Neural progenitor cell (in vitro differentiated cells): ENCODE results near the gene UCHL1. TPM values are rescaled to one million over a fixed set of nuclear protein-coding genes. Genes with fewer than 3 reads are reported as not detected.

Experiments used
- DNase-seq: peaks from one replicate; pipeline ENCODE4 v3.0.0-alpha.2; 2016; ENCODE audit warnings: low spot score
- H2AFZ ChIP-seq: fragments of 200-600 bp; sonication (generic); replicated peaks from 2 replicates; pipeline ENCODE4 v1.6.1; 2016; ENCODE audit warnings: antibody characterized with exemption
- H3F3A ChIP-seq: fragments of 200-600 bp; sonication (generic); 2 replicates; pipeline ENCODE4 v1.6.1; 2016; ENCODE audit warnings: antibody characterized with exemption, low read depth
- H3K27ac ChIP-seq: fragments of 200-600 bp; sonication (generic); 2 replicates; pipeline ENCODE4 v1.5.1; 2016; ENCODE audit warnings: mild to moderate bottlenecking
- H3K27me3 ChIP-seq: fragments of 200-600 bp; sonication (generic); 2 replicates; pipeline ENCODE4 v1.6.1; 2016; ENCODE audit warnings: mild to moderate bottlenecking, moderate library complexity
- H3K36me3 ChIP-seq: fragments of 200-600 bp; sonication (generic); 2 replicates; pipeline ENCODE4 v1.5.1; 2016
- H3K4me1 ChIP-seq: fragments of 200-600 bp; sonication (generic); 2 replicates; pipeline ENCODE4 v1.6.1; 2016; ENCODE audit warnings: mixed run types
- H3K4me2 ChIP-seq: fragments of 200-600 bp; sonication (generic); 2 replicates; pipeline ENCODE4 v1.6.1; 2016
- H3K4me3 ChIP-seq: fragments of 200-600 bp; sonication (generic); 2 replicates; pipeline ENCODE4 v1.5.1; 2016
- H3K79me2 ChIP-seq: fragments of 200-600 bp; sonication (generic); 2 replicates; pipeline ENCODE4 v1.6.1; 2016; ENCODE audit warnings: low read depth
- H3K9ac ChIP-seq: fragments of 200-600 bp; sonication (generic); 2 replicates; pipeline ENCODE4 v1.6.1; 2016
- H3K9me3 ChIP-seq: fragments of 200-600 bp; sonication (generic); 2 replicates; pipeline ENCODE4 v1.5.1; 2016; ENCODE audit warnings: low read depth
- H4K20me1 ChIP-seq: fragments of 200-600 bp; sonication (generic); 2 replicates; pipeline ENCODE4 v1.6.1; 2016; ENCODE audit warnings: low read depth
- H3K27ac Mint-ChIP-seq: 3 replicates; pipeline ENCODE4 v1.8.0; 2021; ENCODE audit warnings: mixed read lengths
- H3K27me3 Mint-ChIP-seq: 2 replicates; pipeline ENCODE4 v1.8.0; 2022; ENCODE audit warnings: low read depth, mild to moderate bottlenecking, inconsistent platforms, moderate library complexity, mixed read lengths; ENCODE audit not compliant: insufficient read depth
- H3K36me3 Mint-ChIP-seq: 3 replicates; pipeline ENCODE4 v1.8.0; 2021; ENCODE audit warnings: mixed read lengths
- H3K4me1 Mint-ChIP-seq: 3 replicates; pipeline ENCODE4 v1.8.0; 2021; ENCODE audit warnings: mixed read lengths
- H3K4me3 Mint-ChIP-seq: 3 replicates; pipeline ENCODE4 v1.8.0; 2021; ENCODE audit warnings: mild to moderate bottlenecking, moderate library complexity, mixed read lengths
- H3K9me3 Mint-ChIP-seq: 3 replicates; pipeline ENCODE4 v1.8.0; 2020; ENCODE audit warnings: mixed read lengths
- EZH2 ChIP-seq: fragments of 200-600 bp; sonication (generic); IDR thresholded peaks from 2 replicates; pipeline ENCODE4 v1.6.1; 2017; ENCODE audit warnings: antibody characterized with exemption, mild to moderate bottlenecking, moderate library complexity
- EZH2phosphoT487 ChIP-seq: fragments of 200-600 bp; sonication (generic); IDR thresholded peaks from 2 replicates; pipeline ENCODE4 v1.6.1; 2017; ENCODE audit warnings: antibody characterized with exemption
- total RNA-seq: library from RNA; depleted of rRNA; stranded (reverse); fragments of >200 nt; gene quantifications from 2 replicates; pipeline ENCODE4 v1.2.3, GENCODE V29; 2015; ENCODE audit warnings: low replicate concordance
- TF ChIP-seq, protein P1 (sequence below): fragments of 200-600 bp; sonication (generic); IDR thresholded peaks from 2 replicates; pipeline ENCODE4 v1.5.1; 2017; ENCODE audit warnings: antibody characterized with exemption, mild to moderate bottlenecking

Gene UCHL1
- total RNA-seq, 1 donor from 2014 or later: 535 TPM

DNA sequence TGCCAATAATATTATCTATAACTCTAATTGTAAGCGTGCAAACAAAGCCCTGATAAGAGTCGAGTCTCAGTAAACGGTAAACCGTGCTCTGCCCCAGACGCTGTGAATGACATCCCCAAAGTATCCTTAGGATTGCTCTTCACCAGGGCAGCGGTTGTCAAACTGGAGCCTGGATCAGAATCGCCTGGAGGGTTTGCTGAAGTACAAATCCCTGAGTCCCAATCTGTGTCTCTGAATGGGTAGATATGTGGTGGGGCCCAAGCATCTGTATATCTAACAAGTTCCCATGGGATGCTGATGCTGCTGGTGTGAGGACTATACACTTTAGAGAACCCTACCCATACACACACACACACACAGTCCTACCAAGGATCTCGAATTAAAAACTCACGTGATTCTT, 41.6 kb upstream of the UCHL1 start:
- Histone ChIP-seq H3K27me3 (peaks cover 15% of the 10 kb centered on the region), H3K9me3 (no peaks in the 10 kb centered on the region), H3K4me3 (no peak overlapping the region), H2AFZ (no peak overlapping the region), H3K4me2 (no peak overlapping the region), H3F3A (peaks cover 28% of the 10 kb centered on the region), H3K79me2 (peaks cover 35% of the 10 kb centered on the region), H3K9ac (no peak overlapping the region), H3K27ac (no peak overlapping the region), H4K20me1 (peaks cover 12% of the 10 kb centered on the region), H3K4me1 (peaks cover 10% of the 10 kb centered on the region), H3K36me3 (no peaks in the 10 kb centered on the region)
- no peaks in the 10 kb centered on the region for H3K9me3 Mint-ChIP-seq
- no peaks in the 10 kb centered on the region for H3K36me3 Mint-ChIP-seq
- H3K4me3 Mint-ChIP-seq: peak overlapping the region; percentile 91
- H3K27me3 Mint-ChIP-seq: peaks cover 9% of the 10 kb centered on the region
- peaks cover 29% of the 10 kb centered on the region for H3K4me1 Mint-ChIP-seq
- DNase-seq: no peak
- H3K27ac Mint-ChIP-seq: no peak overlapping the region
- TF ChIP-seq, protein P1, sequence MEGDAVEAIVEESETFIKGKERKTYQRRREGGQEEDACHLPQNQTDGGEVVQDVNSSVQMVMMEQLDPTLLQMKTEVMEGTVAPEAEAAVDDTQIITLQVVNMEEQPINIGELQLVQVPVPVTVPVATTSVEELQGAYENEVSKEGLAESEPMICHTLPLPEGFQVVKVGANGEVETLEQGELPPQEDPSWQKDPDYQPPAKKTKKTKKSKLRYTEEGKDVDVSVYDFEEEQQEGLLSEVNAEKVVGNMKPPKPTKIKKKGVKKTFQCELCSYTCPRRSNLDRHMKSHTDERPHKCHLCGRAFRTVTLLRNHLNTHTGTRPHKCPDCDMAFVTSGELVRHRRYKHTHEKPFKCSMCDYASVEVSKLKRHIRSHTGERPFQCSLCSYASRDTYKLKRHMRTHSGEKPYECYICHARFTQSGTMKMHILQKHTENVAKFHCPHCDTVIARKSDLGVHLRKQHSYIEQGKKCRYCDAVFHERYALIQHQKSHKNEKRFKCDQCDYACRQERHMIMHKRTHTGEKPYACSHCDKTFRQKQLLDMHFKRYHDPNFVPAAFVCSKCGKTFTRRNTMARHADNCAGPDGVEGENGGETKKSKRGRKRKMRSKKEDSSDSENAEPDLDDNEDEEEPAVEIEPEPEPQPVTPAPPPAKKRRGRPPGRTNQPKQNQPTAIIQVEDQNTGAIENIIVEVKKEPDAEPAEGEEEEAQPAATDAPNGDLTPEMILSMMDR: no peak
- TF ChIP-seq EZH2 (no peak), EZH2phosphoT487 (no peak)

DNA sequence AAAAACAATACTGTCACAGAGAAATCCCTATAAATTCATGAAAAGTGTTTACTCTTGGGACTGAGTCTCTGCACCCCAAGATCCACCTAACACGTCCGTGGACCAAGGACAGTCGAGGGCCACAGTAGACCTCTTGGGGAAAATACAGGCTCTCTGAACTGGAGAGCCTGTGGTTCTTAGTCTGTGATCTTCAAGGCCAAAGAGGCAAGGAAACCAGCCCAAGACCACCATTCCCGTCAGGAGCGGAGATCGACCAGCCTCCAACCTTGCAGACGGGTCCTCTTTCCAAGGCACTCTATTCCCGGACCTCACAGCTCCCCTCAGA, 40.8 kb upstream of the UCHL1 start:
- no peak for DNase-seq
- Histone ChIP-seq H3F3A (peaks cover 28% of the 10 kb centered on the region), H3K27ac (no peak overlapping the region), H3K27me3 (peaks cover 15% of the 10 kb centered on the region), H3K9me3 (no peaks in the 10 kb centered on the region), H4K20me1 (peaks cover 12% of the 10 kb centered on the region), H3K4me3 (peak overlapping the region; percentile 64), H3K36me3 (no peaks in the 10 kb centered on the region), H2AFZ (peak overlapping the region; percentile 90), H3K4me2 (peak overlapping the region; percentile 78), H3K4me1 (peaks cover 10% of the 10 kb centered on the region), H3K9ac (no peak overlapping the region), H3K79me2 (peaks cover 28% of the 10 kb centered on the region)
- peak overlapping the region; percentile 91 for H3K4me3 Mint-ChIP-seq
- TF ChIP-seq EZH2phosphoT487 (no peak), EZH2 (no peak)
- TF ChIP-seq, protein P1: no peak
- peak overlapping the region; percentile 93 for H3K27ac Mint-ChIP-seq
- H3K27me3 Mint-ChIP-seq: peaks cover 9% of the 10 kb centered on the region
- no peaks in the 10 kb centered on the region for H3K9me3 Mint-ChIP-seq
- peaks cover 29% of the 10 kb centered on the region for H3K4me1 Mint-ChIP-seq
- H3K36me3 Mint-ChIP-seq: no peaks in the 10 kb centered on the region

DNA sequence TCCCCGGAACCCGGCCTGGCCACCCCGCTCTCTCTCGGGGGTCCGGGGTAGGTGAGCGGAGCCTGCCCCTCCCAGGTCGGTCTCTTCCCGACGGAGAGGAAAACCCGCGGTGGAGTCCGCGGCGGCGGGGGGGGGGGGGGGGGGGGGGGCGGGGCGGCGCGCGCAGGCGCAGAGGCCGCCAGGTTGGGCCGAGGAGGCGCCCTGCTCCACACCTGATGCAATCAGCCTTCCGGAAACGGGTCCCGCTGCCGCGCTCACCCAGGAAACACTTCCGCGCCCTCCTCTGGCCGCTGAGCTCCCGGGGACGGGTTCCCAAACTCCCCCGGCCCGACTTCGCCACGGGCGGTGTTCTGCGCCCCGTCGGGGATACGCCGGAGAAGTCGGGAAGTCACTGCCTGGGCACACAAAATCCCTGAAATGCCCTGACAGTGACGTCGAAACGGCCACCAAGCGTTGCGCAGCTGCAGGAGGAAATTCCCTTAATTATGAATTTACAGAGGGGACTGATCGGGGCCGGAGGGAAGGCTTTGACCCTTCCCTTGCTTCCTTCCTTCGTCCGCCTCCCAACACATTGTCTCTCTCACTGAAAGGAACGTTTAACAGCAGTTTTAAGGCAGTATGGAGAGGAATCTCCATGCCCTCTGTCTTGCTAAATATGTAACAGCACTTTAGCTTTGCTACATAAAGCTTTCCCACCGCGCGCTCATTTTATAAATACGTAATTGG, 40.3 kb upstream of the UCHL1 start:
- Histone ChIP-seq H3K27ac (no peak overlapping the region), H2AFZ (peak overlapping the region; percentile 90), H3K27me3 (peaks cover 15% of the 10 kb centered on the region), H3K4me3 (peak overlapping the region; percentile 64), H3K4me1 (peaks cover 10% of the 10 kb centered on the region), H3F3A (peaks cover 28% of the 10 kb centered on the region), H3K9ac (peak overlapping the region; percentile 21), H3K79me2 (peaks cover 22% of the 10 kb centered on the region), H3K36me3 (no peaks in the 10 kb centered on the region), H3K4me2 (peak overlapping the region; percentile 78), H3K9me3 (no peaks in the 10 kb centered on the region), H4K20me1 (peaks cover 12% of the 10 kb centered on the region)
- no peaks in the 10 kb centered on the region for H3K36me3 Mint-ChIP-seq
- peak overlapping the region; percentile 91 for H3K4me3 Mint-ChIP-seq
- H3K27me3 Mint-ChIP-seq: peaks cover 9% of the 10 kb centered on the region
- TF ChIP-seq EZH2 (peak; percentile 46), EZH2phosphoT487 (peak; percentile 44)
- TF ChIP-seq, protein P1: peak; percentile 36
- H3K4me1 Mint-ChIP-seq: peaks cover 29% of the 10 kb centered on the region
- DNase-seq: peak; percentile 78
- H3K9me3 Mint-ChIP-seq: no peaks in the 10 kb centered on the region
- peak overlapping the region; percentile 94 for H3K27ac Mint-ChIP-seq
